ENCODE results near the gene PCSK5.
A peak's percentile ranks its signal among the peaks of the same experiment; 100 is the strongest.

Gene PCSK5

GRCh38 chr9:75926385-75926784 is 35.9 kb downstream of the PCSK5 start:
- Mint-ChIP-seq H3K27ac (no peak overlapping the region), H3K9me3 (peaks cover 4% of the 10 kb centered on the region), H3K36me3 (ENCODE audit: low read depth) (peaks cover 5% of the 10 kb centered on the region), H3K27me3 (no peaks in the 10 kb centered on the region), H3K4me1 (ENCODE audit: low read depth) (no peaks in the 10 kb centered on the region), H3K4me3 (no peak overlapping the region)

DNA sequence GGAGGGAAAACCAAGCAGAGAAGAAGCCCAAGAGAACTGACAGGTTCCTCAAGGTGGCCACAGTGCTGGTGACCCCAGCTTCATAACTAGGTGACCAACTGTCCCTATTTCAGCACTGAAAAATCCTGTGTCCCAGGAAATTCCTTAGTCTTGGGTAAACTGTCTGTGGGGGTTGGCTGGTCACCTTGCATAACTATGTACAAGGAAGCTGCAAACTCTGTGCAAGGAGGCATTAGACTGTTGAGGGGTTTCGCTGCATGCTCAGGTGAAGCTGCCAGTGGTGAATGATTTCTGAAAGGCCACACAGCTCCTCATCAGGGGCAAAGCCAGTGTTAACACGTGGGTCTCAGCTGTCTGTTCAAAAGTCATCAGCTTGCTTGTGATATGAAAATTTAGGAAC is 36.9 kb downstream of the PCSK5 start:
- Mint-ChIP-seq H3K4me3 (no peak overlapping the region), H3K36me3 (ENCODE audit: low read depth) (peaks cover 5% of the 10 kb centered on the region), H3K27me3 (no peaks in the 10 kb centered on the region), H3K9me3 (peaks cover 4% of the 10 kb centered on the region), H3K4me1 (ENCODE audit: low read depth) (no peaks in the 10 kb centered on the region), H3K27ac (no peak overlapping the region)

DNA sequence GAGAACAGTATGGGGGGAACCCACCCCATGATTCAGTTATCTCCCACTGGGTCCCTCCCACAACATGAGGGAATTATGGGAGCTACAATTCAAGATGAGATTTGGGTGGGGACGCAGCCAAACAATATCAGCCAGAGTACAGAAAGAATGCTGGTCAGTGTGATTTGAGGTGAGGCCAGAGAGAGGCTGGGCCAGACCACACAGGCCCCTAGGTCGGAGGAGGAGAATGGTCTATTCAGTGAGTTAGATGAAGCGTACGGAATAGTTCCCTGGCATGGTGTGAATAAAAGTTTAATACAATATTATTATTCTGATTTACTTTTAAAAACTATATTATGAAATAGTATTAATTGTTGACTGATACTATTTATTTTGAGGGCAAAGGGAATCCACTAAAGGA is 39.7 kb downstream of the PCSK5 start:
- H3K9me3 Mint-ChIP-seq: no peaks in the 10 kb centered on the region
- H3K27me3 Mint-ChIP-seq: no peaks in the 10 kb centered on the region
- H3K4me3 Mint-ChIP-seq: no peak overlapping the region
- H3K36me3 Mint-ChIP-seq (ENCODE audit: low read depth): peaks cover 19% of the 10 kb centered on the region
- H3K27ac Mint-ChIP-seq: no peak overlapping the region
- no peaks in the 10 kb centered on the region for H3K4me1 Mint-ChIP-seq (ENCODE audit: low read depth)

GRCh38 chr9:75930730-75931321 is 40.4 kb downstream of the PCSK5 start:
- Mint-ChIP-seq H3K36me3 (ENCODE audit: low read depth) (peaks cover 19% of the 10 kb centered on the region), H3K9me3 (no peaks in the 10 kb centered on the region), H3K4me3 (no peak overlapping the region), H3K27ac (no peak overlapping the region), H3K4me1 (ENCODE audit: low read depth) (no peaks in the 10 kb centered on the region), H3K27me3 (no peaks in the 10 kb centered on the region)

GRCh38 chr9:75933982-75934381 is 43.5 kb downstream of the PCSK5 start:
- H3K9me3 Mint-ChIP-seq: no peaks in the 10 kb centered on the region
- peaks cover 31% of the 10 kb centered on the region for H3K36me3 Mint-ChIP-seq (ENCODE audit: low read depth)
- no peak overlapping the region for H3K27ac Mint-ChIP-seq
- H3K27me3 Mint-ChIP-seq: no peaks in the 10 kb centered on the region
- H3K4me1 Mint-ChIP-seq (ENCODE audit: low read depth): peaks cover 16% of the 10 kb centered on the region
- H3K4me3 Mint-ChIP-seq: no peak overlapping the region

DNA sequence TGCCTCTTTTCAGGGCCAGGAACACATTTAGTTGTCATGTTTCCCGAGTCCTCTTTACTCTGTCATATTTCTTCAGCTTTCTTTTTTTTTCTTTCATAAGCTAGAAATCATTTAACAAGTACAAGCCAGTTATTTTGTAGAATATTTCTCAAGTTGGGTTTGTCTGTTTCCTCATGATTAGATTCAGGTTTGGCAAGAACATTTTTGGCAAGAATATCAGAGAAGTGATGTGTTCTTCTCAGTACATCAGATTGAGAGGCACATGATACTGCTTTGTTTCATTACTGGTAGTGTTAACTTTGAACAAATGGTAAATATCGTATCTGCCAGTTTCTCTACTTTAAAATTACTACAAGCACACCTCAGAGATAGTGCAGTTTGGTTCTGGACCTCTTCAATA is 45.1 kb downstream of the PCSK5 start:
- Mint-ChIP-seq H3K36me3 (ENCODE audit: low read depth) (peaks cover 32% of the 10 kb centered on the region), H3K27me3 (no peaks in the 10 kb centered on the region), H3K27ac (no peak overlapping the region), H3K4me1 (ENCODE audit: low read depth) (peaks cover 20% of the 10 kb centered on the region), H3K4me3 (no peak overlapping the region), H3K9me3 (no peaks in the 10 kb centered on the region)

DNA sequence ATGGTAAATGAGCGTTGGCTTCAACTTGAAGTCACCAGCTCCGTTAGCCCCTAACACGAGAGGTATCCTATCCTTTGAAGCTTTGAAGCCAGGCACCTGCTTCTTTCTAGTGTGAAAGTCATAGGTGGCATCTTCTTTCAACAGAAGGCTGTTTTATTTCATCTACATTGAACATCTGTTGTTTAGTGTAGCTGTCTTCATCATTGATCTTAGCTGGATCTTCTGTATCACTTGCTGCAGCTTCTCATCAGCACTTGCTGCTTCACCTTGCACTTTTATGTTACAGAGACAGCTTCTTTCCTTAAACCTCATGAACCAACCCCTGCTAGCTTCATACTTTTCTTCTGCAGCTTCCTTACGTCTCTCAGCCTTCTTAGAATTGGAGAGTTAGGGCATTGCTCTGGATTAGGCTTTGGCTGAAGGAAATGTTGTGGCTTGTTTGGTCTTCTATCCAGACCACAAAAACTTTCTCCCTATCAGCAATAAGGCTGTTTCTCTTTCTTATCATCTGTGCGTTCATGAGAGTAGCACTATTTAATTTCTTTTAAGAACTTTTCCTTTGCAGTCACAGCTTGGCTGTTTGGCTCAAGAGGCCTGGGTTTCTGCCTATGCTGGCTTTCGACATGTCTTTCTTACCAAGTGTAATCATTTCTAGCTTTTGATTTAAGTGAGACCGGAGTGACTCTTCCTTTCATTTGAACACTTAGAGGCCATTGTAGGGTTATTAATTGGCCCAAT is 47.2 kb downstream of the PCSK5 start:
- no peak overlapping the region for H3K4me3 Mint-ChIP-seq
- H3K4me1 Mint-ChIP-seq (ENCODE audit: low read depth): peaks cover 20% of the 10 kb centered on the region
- H3K36me3 Mint-ChIP-seq (ENCODE audit: low read depth): peaks cover 31% of the 10 kb centered on the region
- no peaks in the 10 kb centered on the region for H3K27me3 Mint-ChIP-seq
- H3K27ac Mint-ChIP-seq: no peak overlapping the region
- no peaks in the 10 kb centered on the region for H3K9me3 Mint-ChIP-seq

DNA sequence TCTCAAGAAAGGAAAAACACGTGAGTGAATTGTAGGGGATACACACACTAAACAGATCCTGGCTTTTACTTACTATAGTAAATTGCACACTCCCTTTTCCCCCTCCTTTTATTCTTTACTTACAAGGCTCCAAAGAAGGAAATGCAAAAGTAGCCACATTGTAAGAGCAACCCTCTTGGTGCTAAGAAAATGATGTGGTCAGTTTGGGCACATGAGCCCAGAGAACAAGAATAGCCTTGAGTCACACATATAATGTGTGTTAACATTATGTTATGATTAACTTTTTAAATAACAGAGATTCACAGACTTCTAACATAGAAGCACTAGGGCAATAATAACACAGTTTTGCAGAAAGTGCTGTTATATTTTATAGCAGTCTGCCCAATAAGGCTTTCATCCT is 48.5 kb downstream of the PCSK5 start:
- Mint-ChIP-seq H3K9me3 (no peaks in the 10 kb centered on the region), H3K27me3 (no peaks in the 10 kb centered on the region), H3K4me3 (no peak overlapping the region), H3K4me1 (ENCODE audit: low read depth) (peaks cover 20% of the 10 kb centered on the region), H3K27ac (peak overlapping the region; percentile 77), H3K36me3 (ENCODE audit: low read depth) (peaks cover 20% of the 10 kb centered on the region)

GRCh38 chr9:75939536-75940111 is 49.2 kb downstream of the PCSK5 start:
- peaks cover 18% of the 10 kb centered on the region for H3K36me3 Mint-ChIP-seq (ENCODE audit: low read depth)
- H3K4me1 Mint-ChIP-seq (ENCODE audit: low read depth): peaks cover 20% of the 10 kb centered on the region
- no peak overlapping the region for H3K4me3 Mint-ChIP-seq
- H3K9me3 Mint-ChIP-seq: no peaks in the 10 kb centered on the region
- no peak overlapping the region for H3K27ac Mint-ChIP-seq
- no peaks in the 10 kb centered on the region for H3K27me3 Mint-ChIP-seq

DNA sequence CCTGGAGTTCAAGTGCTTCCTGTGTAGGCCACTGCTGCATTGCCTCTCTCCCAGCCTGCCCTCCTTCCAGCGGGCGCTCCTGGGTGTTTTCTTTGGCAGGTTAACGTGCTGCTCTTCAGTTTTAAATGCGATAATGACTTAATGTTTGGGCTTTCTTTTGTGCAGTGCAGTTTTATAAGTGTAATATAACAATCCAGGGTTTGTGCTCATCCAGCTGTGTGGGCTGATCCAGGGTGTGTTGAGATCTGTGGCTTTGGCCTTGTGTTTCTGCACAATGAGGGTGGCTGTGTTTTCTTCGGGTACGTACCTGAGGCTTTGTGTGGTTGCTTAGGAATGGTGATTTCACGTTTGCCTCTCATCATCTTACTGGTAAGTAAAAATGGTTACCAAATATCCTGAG is 50.6 kb downstream of the PCSK5 start:
- Mint-ChIP-seq H3K4me3 (no peak overlapping the region), H3K4me1 (ENCODE audit: low read depth) (peaks cover 20% of the 10 kb centered on the region), H3K27me3 (no peaks in the 10 kb centered on the region), H3K9me3 (peaks cover 8% of the 10 kb centered on the region), H3K36me3 (ENCODE audit: low read depth) (peaks cover 25% of the 10 kb centered on the region), H3K27ac (no peak overlapping the region)

DNA sequence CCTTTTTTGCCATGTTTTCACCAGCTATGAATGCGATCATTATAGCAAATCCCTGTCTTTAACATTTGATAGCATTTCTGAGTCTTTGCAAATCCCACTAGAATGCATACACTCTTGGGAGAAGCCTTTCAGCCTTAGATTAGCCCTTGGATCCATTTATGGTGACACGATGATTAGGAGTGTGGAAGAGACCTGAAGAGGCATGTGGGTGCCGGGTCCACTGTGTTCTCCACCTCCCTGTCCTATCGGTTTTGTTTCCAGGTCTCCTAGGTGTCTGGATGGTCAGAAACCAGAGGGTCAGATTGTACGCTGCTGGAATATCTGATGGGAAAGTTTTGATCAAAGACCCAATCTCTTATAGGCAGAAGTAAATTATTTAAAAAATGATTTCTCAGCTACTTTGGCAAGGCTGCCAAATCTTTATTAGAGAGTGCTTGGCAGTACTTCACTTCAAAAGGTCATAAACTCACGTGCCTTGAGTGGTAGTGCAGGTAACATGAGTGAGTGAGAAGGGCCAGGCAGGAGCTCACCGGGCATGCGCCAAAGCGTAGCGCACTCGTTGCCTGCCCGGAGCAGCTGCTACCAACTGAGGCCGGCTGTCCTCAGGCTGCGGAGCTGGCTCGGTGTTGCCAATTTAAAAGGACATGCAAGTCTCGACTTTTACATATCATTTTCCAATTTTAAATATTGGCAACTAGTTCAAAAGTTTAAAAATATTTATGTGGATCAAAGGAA is 51.3 kb downstream of the PCSK5 start:
- H3K27ac Mint-ChIP-seq: no peak overlapping the region
- H3K27me3 Mint-ChIP-seq: no peaks in the 10 kb centered on the region
- peaks cover 18% of the 10 kb centered on the region for H3K36me3 Mint-ChIP-seq (ENCODE audit: low read depth)
- peaks cover 8% of the 10 kb centered on the region for H3K9me3 Mint-ChIP-seq
- H3K4me1 Mint-ChIP-seq (ENCODE audit: low read depth): peaks cover 20% of the 10 kb centered on the region
- no peak overlapping the region for H3K4me3 Mint-ChIP-seq

- Mint-ChIP-seq H3K27me3 (no peaks in the 10 kb centered on the region), H3K4me1 (ENCODE audit: low read depth) (no peaks in the 10 kb centered on the region), H3K9me3 (peaks cover 8% of the 10 kb centered on the region), H3K36me3 (ENCODE audit: low read depth) (peaks cover 33% of the 10 kb centered on the region), H3K4me3 (no peak overlapping the region), H3K27ac (no peak overlapping the region)
These were observed 56.3 kb downstream of the PCSK5 start for GRCh38 chr9:75946766-75947165.

DNA sequence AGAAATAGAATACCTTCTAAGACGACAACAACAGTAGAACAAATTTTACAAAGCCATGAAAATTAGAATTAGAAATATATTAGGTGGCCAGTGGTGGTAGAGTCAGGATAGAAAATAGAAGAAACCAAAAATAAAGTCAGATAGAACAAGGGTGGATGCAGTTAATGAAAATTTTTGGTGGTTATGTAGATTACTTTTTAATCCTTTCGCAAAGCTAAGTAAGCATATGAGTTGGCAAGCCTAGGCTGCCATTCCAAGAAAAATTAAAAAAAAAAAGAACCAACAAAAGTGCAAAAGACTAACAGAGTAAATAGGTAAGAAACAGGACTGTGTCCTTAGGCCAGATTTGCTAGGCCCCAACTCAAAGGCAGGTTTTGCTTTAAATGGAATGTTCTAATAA is 56.8 kb downstream of the PCSK5 start:
- Mint-ChIP-seq H3K4me3 (no peak overlapping the region), H3K36me3 (ENCODE audit: low read depth) (peaks cover 33% of the 10 kb centered on the region), H3K4me1 (ENCODE audit: low read depth) (no peaks in the 10 kb centered on the region), H3K9me3 (peaks cover 8% of the 10 kb centered on the region), H3K27ac (no peak overlapping the region), H3K27me3 (no peaks in the 10 kb centered on the region)

DNA sequence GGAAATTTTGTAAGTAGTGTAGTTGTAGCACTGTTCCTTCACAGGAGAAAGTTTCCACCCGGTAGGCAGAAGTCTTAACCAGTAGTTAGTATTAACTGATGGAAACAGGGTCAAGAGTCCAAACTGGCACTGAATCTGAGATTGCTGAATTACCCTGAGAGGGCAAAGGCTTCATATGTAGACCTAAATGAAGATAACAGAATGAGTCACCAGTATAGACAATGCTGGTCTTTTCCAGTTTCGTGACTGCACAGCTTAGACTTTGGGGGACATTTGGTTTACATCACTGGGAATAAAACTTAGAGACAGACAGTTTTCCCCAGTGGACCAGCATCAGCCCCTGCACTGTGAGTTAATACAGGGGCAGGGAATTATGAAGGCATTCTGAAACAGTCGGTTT is 60.5 kb downstream of the PCSK5 start:
- Mint-ChIP-seq H3K27ac (no peak overlapping the region), H3K4me3 (no peak overlapping the region), H3K36me3 (ENCODE audit: low read depth) (peaks cover 25% of the 10 kb centered on the region), H3K9me3 (no peaks in the 10 kb centered on the region), H3K27me3 (no peaks in the 10 kb centered on the region), H3K4me1 (ENCODE audit: low read depth) (peaks cover 4% of the 10 kb centered on the region)

DNA sequence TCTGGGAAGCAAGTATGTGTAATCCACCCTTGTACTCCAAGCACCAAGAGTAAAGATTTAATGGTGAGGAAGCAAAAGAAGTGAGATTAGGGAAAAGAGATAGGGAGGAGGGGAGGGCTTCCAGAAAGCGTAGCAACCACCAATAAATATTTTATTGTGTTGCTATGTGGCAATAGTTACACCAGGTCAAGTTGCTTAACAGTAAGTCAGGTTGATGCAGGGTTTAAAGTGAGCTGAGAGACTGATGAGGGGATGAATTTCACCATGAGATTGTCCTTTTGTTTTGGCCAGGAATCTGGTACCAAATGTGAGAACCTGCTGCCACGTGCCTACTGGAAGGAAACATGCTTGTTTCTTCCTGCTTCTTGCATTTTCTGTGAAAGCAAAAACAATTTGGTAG is 62.7 kb downstream of the PCSK5 start:
- H3K36me3 Mint-ChIP-seq (ENCODE audit: low read depth): peaks cover 16% of the 10 kb centered on the region
- H3K27me3 Mint-ChIP-seq: no peaks in the 10 kb centered on the region
- peaks cover 4% of the 10 kb centered on the region for H3K4me1 Mint-ChIP-seq (ENCODE audit: low read depth)
- H3K9me3 Mint-ChIP-seq: no peaks in the 10 kb centered on the region
- no peak overlapping the region for H3K4me3 Mint-ChIP-seq
- no peak overlapping the region for H3K27ac Mint-ChIP-seq

All from stimulated activated naive CD8-positive, alpha-beta T cell treated with anti-CD3 and anti-CD28 coated beads, Interleukin-15, Interleukin-2, amounts not matched to agents 100 ng/mL and 50 ng/mL, for 24 hours (primary cell).